Smooth muscle cell (in vitro differentiated cells): ENCODE results near the gene ASIC1. TPM values are rescaled to one million over a fixed set of nuclear protein-coding genes. Genes with fewer than 3 reads are reported as not detected.

Experiments used
- DNase-seq: peaks from one replicate; lab custom pipeline; 2025; ENCODE audit not compliant: unreplicated experiment; lab: John Stamatoyannopoulos, UW
- H2AFZ ChIP-seq: fragments of 200-600 bp; sonication (generic); 2 replicates; pipeline ENCODE4 v1.6.0; 2016; ENCODE audit warnings: antibody characterized with exemption, low read depth, mild to moderate bottlenecking
- H3F3A ChIP-seq: fragments of 200-600 bp; sonication (generic); 2 replicates; pipeline ENCODE4 v1.6.0; 2017; ENCODE audit warnings: antibody characterized with exemption, low read depth
- H3K27ac ChIP-seq: fragments of 200-600 bp; sonication (generic); 2 replicates; pipeline ENCODE4 v1.5.1; 2016; ENCODE audit warnings: low read depth, mild to moderate bottlenecking
- H3K27me3 ChIP-seq: fragments of 200-600 bp; sonication (generic); 2 replicates; pipeline ENCODE4 v1.6.1; 2016; ENCODE audit warnings: low read depth, mild to moderate bottlenecking
- H3K36me3 ChIP-seq: fragments of 200-600 bp; sonication (generic); 2 replicates; pipeline ENCODE4 v1.5.1; 2016; ENCODE audit warnings: low read depth
- H3K4me1 ChIP-seq: fragments of 200-600 bp; sonication (generic); 2 replicates; pipeline ENCODE4 v1.5.1; 2016; ENCODE audit warnings: low read depth
- H3K4me2 ChIP-seq: fragments of 200-600 bp; sonication (generic); 2 replicates; pipeline ENCODE4 v1.6.0; 2016; ENCODE audit warnings: mild to moderate bottlenecking
- H3K4me3 ChIP-seq: fragments of 200-600 bp; sonication (generic); 2 replicates; pipeline ENCODE4 v1.5.1; 2016; ENCODE audit warnings: mild to moderate bottlenecking
- H3K79me2 ChIP-seq: fragments of 200-600 bp; sonication (generic); 2 replicates; pipeline ENCODE4 v1.6.0; 2016; ENCODE audit warnings: low read depth, mild to moderate bottlenecking
- H3K9ac ChIP-seq: fragments of 200-600 bp; sonication (generic); 2 replicates; pipeline ENCODE4 v1.6.0; 2016; ENCODE audit warnings: low read depth
- H3K9me3 ChIP-seq: fragments of 200-600 bp; sonication (generic); replicated peaks from 2 replicates; pipeline ENCODE4 v1.5.1; 2016; ENCODE audit warnings: low read depth
- H4K20me1 ChIP-seq: fragments of 200-600 bp; sonication (generic); 2 replicates; pipeline ENCODE4 v1.6.0; 2016; ENCODE audit warnings: low read depth
- CTCF ChIP-seq: fragments of 200-600 bp; sonication (generic); IDR thresholded peaks from 2 replicates; pipeline ENCODE4 v1.5.1; 2017; ENCODE audit warnings: borderline replicate concordance, mild to moderate bottlenecking, antibody characterized with exemption; ENCODE audit not compliant: insufficient read depth, poor library complexity, severe bottlenecking
- WGBS: methylation state at CpG from one replicate; pipeline ENCODE4 v1.1.7; 2016; ENCODE audit warnings: low lambda C conversion rate; 5-methylcytosine and 5-hydroxymethylcytosine counted together
- polyA plus RNA-seq: library from polyadenylated mRNA; unstranded; fragments of >200 nt; fragmentation: Nextera tagmentation; extraction: Ambion mirVana; gene quantifications from 2 replicates; pipeline ENCODE4 v1.2.1, GENCODE V29; 2016
- total RNA-seq: library from RNA; depleted of rRNA; stranded (reverse); fragments of >200 nt; gene quantifications from 2 replicates; pipeline ENCODE4 v1.2.3, GENCODE V29; 2014

Gene ASIC1
- total and polyA plus RNA-seq, 2 experiments from 2014 or later = 0.45 to 1.5 TPM

DNA sequence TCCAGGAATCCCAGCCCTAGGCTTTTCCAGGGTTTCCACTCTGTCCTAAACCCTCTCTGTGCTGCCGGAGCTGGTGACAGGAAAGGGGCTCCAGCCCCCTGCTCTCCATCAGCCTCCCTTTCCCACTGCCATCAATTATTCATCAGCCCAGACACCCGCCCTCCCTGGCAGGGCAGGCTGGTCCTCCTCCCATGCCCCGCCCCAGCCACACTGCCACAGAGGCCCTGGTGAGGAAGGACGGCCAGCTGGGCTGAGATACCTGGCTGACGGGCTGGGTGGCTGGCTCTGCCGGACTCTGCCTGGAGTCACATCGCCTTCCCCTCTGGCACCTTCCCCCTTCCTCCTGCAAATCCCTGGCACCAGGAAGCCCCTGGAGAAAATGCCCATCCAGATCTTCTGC lies 15.8 kb downstream of the ASIC1 start:
- Histone ChIP-seq H2AFZ (no peak overlapping the region), H3K9ac (no peak overlapping the region), H3K36me3 (no peaks in the 10 kb centered on the region), H3F3A (no peaks in the 10 kb centered on the region), H3K4me1 (no peaks in the 10 kb centered on the region), H3K9me3 (no peaks in the 10 kb centered on the region), H3K79me2 (no peaks in the 10 kb centered on the region), H3K27ac (no peak overlapping the region), H3K27me3 (no peaks in the 10 kb centered on the region), H3K4me2 (no peak overlapping the region), H3K4me3 (no peak overlapping the region), H4K20me1 (no peaks in the 10 kb centered on the region)
- no peak for DNase-seq
- no peak for TF ChIP-seq CTCF
- WGBS = 87% methylated on average over 7 of the region's 7 CpGs

DNA sequence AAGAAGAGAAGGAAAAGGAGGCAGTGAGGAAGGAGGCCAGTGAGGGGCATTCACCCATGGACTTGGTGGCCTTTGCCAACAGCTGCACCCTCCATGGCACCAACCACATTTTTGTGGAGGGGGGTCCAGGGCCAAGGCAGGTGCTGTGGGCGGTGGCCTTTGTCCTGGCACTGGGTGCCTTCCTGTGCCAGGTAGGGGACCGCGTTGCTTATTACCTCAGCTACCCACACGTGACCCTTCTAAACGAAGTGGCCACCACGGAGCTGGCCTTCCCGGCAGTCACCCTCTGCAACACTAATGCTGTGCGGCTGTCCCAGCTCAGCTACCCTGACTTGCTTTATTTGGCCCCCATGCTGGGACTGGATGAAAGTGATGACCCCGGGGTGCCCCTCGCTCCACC lies 16.3 kb downstream of the ASIC1 start:
- Histone ChIP-seq H3K4me2 (no peak overlapping the region), H4K20me1 (no peaks in the 10 kb centered on the region), H3K79me2 (no peaks in the 10 kb centered on the region), H3K4me1 (no peaks in the 10 kb centered on the region), H3K27ac (no peak overlapping the region), H3K9me3 (no peaks in the 10 kb centered on the region), H3K4me3 (no peak overlapping the region), H3K9ac (no peak overlapping the region), H3F3A (no peaks in the 10 kb centered on the region), H3K27me3 (no peaks in the 10 kb centered on the region), H3K36me3 (no peaks in the 10 kb centered on the region), H2AFZ (no peak overlapping the region)
- TF ChIP-seq CTCF = no peak
- DNase-seq = no peak
- WGBS = 84% methylated on average over 10 of the region's 10 CpGs

- no peaks in the 10 kb centered on the region for H3K9me3 ChIP-seq
- H3K4me1 ChIP-seq = no peaks in the 10 kb centered on the region
- H3K36me3 ChIP-seq = no peaks in the 10 kb centered on the region
- H3K4me3 ChIP-seq = no peak overlapping the region
- peak; percentile 87 for TF ChIP-seq CTCF
- H4K20me1 ChIP-seq = no peaks in the 10 kb centered on the region
- WGBS = 15% methylated on average over 9 of the region's 9 CpGs
- DNase-seq = peak; percentile 54
- no peak overlapping the region for H3K27ac ChIP-seq
- no peaks in the 10 kb centered on the region for H3K79me2 ChIP-seq
- H2AFZ ChIP-seq = no peak overlapping the region
- H3K4me2 ChIP-seq = no peak overlapping the region
- no peak overlapping the region for H3K9ac ChIP-seq
- no peaks in the 10 kb centered on the region for H3F3A ChIP-seq
- H3K27me3 ChIP-seq = no peaks in the 10 kb centered on the region
Observed at GRCh38 chr12:50074936-50075807, 17.8 kb downstream of the ASIC1 start.

DNA sequence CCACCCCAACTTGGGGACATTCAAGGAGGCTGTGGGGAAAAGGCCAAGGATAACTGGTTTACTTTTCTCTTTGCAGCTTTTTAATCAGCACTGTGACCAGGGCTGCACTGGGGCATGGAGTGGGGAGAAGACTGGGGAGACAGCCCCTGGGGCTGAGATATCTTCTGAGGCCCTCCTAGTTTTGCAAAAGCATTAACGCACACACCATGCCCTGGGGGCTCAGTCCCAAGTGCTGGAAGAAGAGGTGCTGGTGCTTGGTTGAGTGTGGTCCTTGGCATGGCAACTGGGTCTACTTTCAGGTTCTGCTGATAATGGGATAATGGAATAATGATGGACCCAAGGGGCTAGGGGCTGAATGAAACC lies 18.4 kb downstream of the ASIC1 start:
- H3K79me2 ChIP-seq = no peaks in the 10 kb centered on the region
- no peak for DNase-seq
- H3K4me2 ChIP-seq = no peak overlapping the region
- WGBS = 95% methylated on average over 1 of the region's 1 CpG
- H2AFZ ChIP-seq = no peak overlapping the region
- H3K36me3 ChIP-seq = no peaks in the 10 kb centered on the region
- H3F3A ChIP-seq = no peaks in the 10 kb centered on the region
- TF ChIP-seq CTCF = no peak
- no peak overlapping the region for H3K9ac ChIP-seq
- no peak overlapping the region for H3K27ac ChIP-seq
- no peaks in the 10 kb centered on the region for H4K20me1 ChIP-seq
- H3K4me3 ChIP-seq = no peak overlapping the region
- H3K4me1 ChIP-seq = no peaks in the 10 kb centered on the region
- no peaks in the 10 kb centered on the region for H3K27me3 ChIP-seq
- no peaks in the 10 kb centered on the region for H3K9me3 ChIP-seq
